K562 (cell line): ENCODE results near the gene FHL5. TPM values are rescaled to one million over a fixed set of nuclear protein-coding genes. Genes with fewer than 3 reads are reported as not detected.

Source experiments
- FOXA3 ChIP-seq, 2 experiments: fragments of 450-650 bp in 1 of 2; sonication (generic) in 1 of 2; formaldehyde crosslinking; IDR thresholded peaks in 1 of 2; conservative IDR thresholded peaks in 1 of 2; 2 replicates each; pipeline versions ENCODE4 v1.4.0 to v1.8.0; 2020 to 2022; ENCODE audit warnings: mild to moderate bottlenecking in 2 of 2, missing genetic modification reagents in 1 of 2
- FOXM1 ChIP-seq, 2 experiments: fragments of 450-650 bp in 1 of 2; sonication (generic) in 1 of 2; formaldehyde crosslinking in 1 of 2; IDR thresholded peaks; 2 replicates each; pipeline versions ENCODE4 v1.6.1 to v1.9.0; 2017 to 2022; ENCODE audit warnings: low read depth in 2 of 2, mild to moderate bottlenecking in 2 of 2, missing genetic modification reagents in 1 of 2, moderate library complexity in 1 of 2
- RAD21 ChIP-seq, 2 experiments: fragments of 250-450 bp in 1 of 2; fragments of 450-650 bp in 1 of 2; sonication (Bioruptor Pico) in 1 of 2; formaldehyde crosslinking in 1 of 2; IDR thresholded peaks in 1 of 2; conservative IDR thresholded peaks in 1 of 2; 2 replicates each; pipeline versions ENCODE4 v1.4.0 to v1.8.0; 2020 to 2022; ENCODE audit warnings: mild to moderate bottlenecking in 2 of 2, moderate library complexity in 1 of 2
- RFX1 ChIP-seq: fragments of 450-650 bp; IDR thresholded peaks from 2 replicates; pipeline ENCODE4 v1.6.1; 2016; ENCODE audit warnings: mild to moderate bottlenecking, moderate library complexity
- SNIP1 ChIP-seq: fragments of 450-650 bp; IDR thresholded peaks from 2 replicates; pipeline ENCODE4 v1.7.1; 2017; ENCODE audit warnings: low read depth, mild to moderate bottlenecking
- ZKSCAN8 ChIP-seq: fragments of 200-800 bp; sonication (Bioruptor generic); IDR thresholded peaks from 2 replicates; pipeline ENCODE4 v1.6.1; 2016; ENCODE audit warnings: missing genetic modification characterization, missing compliant biosample characterization
- ZNF384 ChIP-seq: IDR thresholded peaks from 2 replicates; pipeline ENCODE4 v1.6.1; 2012; ENCODE audit warnings: low read depth, low read length, improper control_type of control experiment
- polyA plus RNA-seq, 8 experiments: library from polyadenylated mRNA; depleted of rRNA in 4 of 8; stranded (reverse) in 5 of 8; unstranded in 3 of 8; fragments of >200 nt; fragmentation: Nextera tagmentation in 2 of 8; fragmentation: Illumina TruSeq in 1 of 8; extraction: Ambion mirVana in 2 of 8; extraction: Trizol in 1 of 8; gene quantifications; 2 replicates each; pipeline versions ENCODE4 v1.2.1 to v1.2.3, GENCODE V29; 2011 to 2014; ENCODE audit warnings: inconsistent platforms in 1 of 8, missing spikeins in 1 of 8
- total RNA-seq, 7 experiments: library from RNA; depleted of rRNA in 6 of 7; stranded (reverse); fragments of >200 nt in 6 of 7; fragmentation: Illumina TruSeq in 2 of 7; extraction: Trizol in 2 of 7; gene quantifications; 2 replicates each; pipeline versions ENCODE4 v1.2.1 to v1.2.3, GENCODE V29; 2011 to 2021; ENCODE audit warnings: low replicate concordance in 1 of 7
- TF ChIP-seq, protein P1 (sequence below): fragments of 200-800 bp; sonication (Bioruptor generic); IDR thresholded peaks from 2 replicates; pipeline ENCODE4 v1.6.1; 2017; ENCODE audit warnings: missing genetic modification characterization, missing compliant biosample characterization
- TF ChIP-seq, protein P2 (sequence below), 3 experiments: IDR thresholded peaks in 2 of 3; conservative IDR thresholded peaks in 1 of 3; 2 replicates each; pipeline ENCODE4 v1.5.1; 2011 to 2012; ENCODE audit warnings: low read length in 3 of 3, mild to moderate bottlenecking in 3 of 3, control low read depth in 2 of 3, improper control_type of control experiment in 1 of 3, inconsistent platforms in 1 of 3, low read depth in 1 of 3, mixed read lengths in 1 of 3, moderate library complexity in 1 of 3; ENCODE audit not compliant: insufficient read depth in 2 of 3
- TF ChIP-seq, protein P3 (sequence below): fragments of 200-800 bp; sonication (Bioruptor generic); IDR thresholded peaks from 2 replicates; pipeline ENCODE4 v1.6.1; 2017; ENCODE audit warnings: missing genetic modification characterization, missing compliant biosample characterization
- TF ChIP-seq, protein P4 (sequence below): sonication (generic); formaldehyde crosslinking; IDR thresholded peaks from 2 replicates; pipeline ENCODE4 v1.5.0; 2020; ENCODE audit warnings: missing genetic modification reagents

The FHL5 gene
- total and polyA plus RNA-seq, 9 of the 15 experiments (the other 6 are each of a cell fraction or from before 2014, with no cell fraction given), result not detected

DNA sequence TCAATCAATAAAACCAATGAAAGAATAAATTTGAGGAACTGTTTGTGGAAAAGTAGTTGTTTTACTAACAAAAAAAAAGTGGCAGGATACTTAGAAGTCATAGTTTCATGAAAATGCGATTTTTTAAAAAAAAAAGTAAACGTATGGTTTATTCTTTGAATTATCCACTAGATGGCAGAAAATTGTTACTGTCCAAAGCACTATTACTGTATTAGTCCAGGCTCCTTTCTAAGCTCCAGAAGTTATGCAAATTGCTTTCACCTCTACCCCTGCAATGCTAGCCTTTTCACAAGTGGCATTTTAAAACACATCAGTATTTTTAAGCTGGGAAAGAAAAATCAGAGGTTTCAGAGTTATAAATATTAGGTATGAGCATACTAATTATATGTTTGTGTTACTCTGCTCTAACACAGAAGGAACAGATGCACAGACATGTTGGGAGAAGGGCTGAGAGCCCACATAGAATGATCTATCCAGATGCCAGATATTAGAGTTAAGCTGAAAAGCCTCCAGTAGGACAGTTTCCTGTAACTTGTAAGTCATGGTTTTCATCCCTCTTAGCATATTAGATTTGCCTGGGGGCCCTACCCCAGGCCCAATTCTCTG, 63.9 kb downstream of the FHL5 start (continued):
- TF ChIP-seq, protein P1, sequence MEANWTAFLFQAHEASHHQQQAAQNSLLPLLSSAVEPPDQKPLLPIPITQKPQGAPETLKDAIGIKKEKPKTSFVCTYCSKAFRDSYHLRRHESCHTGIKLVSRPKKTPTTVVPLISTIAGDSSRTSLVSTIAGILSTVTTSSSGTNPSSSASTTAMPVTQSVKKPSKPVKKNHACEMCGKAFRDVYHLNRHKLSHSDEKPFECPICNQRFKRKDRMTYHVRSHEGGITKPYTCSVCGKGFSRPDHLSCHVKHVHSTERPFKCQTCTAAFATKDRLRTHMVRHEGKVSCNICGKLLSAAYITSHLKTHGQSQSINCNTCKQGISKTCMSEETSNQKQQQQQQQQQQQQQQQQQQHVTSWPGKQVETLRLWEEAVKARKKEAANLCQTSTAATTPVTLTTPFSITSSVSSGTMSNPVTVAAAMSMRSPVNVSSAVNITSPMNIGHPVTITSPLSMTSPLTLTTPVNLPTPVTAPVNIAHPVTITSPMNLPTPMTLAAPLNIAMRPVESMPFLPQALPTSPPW (CRISPR knock-in tag), result no peak
- TF ChIP-seq, protein P2, sequence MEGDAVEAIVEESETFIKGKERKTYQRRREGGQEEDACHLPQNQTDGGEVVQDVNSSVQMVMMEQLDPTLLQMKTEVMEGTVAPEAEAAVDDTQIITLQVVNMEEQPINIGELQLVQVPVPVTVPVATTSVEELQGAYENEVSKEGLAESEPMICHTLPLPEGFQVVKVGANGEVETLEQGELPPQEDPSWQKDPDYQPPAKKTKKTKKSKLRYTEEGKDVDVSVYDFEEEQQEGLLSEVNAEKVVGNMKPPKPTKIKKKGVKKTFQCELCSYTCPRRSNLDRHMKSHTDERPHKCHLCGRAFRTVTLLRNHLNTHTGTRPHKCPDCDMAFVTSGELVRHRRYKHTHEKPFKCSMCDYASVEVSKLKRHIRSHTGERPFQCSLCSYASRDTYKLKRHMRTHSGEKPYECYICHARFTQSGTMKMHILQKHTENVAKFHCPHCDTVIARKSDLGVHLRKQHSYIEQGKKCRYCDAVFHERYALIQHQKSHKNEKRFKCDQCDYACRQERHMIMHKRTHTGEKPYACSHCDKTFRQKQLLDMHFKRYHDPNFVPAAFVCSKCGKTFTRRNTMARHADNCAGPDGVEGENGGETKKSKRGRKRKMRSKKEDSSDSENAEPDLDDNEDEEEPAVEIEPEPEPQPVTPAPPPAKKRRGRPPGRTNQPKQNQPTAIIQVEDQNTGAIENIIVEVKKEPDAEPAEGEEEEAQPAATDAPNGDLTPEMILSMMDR (IDR thresholded peaks at IDR 0.05 in 2 of 3, conservative IDR thresholded peaks at IDR 0.05 in 1 of 3; ENCODE audit: insufficient read depth in 2 of 3, low read depth in 1 of 3, low read length in 3 of 3), result peak in 2 of 3 experiments; percentile 9 to 64; a peak in 3 of 6 replicates
- no peak for TF ChIP-seq ZKSCAN8 (CRISPR knock-in tag)
- TF ChIP-seq RAD21 (CRISPR knock-in tag; conservative IDR thresholded peaks at IDR 0.05 in 1 of 2, IDR thresholded peaks at IDR 0.05 in 1 of 2), result peak; percentile 65 to 85
- TF ChIP-seq FOXA3 (CRISPR knock-in tag; conservative IDR thresholded peaks at IDR 0.05 in 1 of 2, IDR thresholded peaks at IDR 0.05 in 1 of 2), result no peak
- TF ChIP-seq, protein P3, sequence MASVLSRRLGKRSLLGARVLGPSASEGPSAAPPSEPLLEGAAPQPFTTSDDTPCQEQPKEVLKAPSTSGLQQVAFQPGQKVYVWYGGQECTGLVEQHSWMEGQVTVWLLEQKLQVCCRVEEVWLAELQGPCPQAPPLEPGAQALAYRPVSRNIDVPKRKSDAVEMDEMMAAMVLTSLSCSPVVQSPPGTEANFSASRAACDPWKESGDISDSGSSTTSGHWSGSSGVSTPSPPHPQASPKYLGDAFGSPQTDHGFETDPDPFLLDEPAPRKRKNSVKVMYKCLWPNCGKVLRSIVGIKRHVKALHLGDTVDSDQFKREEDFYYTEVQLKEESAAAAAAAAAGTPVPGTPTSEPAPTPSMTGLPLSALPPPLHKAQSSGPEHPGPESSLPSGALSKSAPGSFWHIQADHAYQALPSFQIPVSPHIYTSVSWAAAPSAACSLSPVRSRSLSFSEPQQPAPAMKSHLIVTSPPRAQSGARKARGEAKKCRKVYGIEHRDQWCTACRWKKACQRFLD (CRISPR knock-in tag), result no peak
- TF ChIP-seq FOXM1 (IDR thresholded peaks at IDR 0.05; ENCODE audit: low read depth), result no peak
- no peak for TF ChIP-seq FOXM1 (CRISPR knock-in tag; IDR thresholded peaks at IDR 0.05; ENCODE audit: low read depth)
- no peak for TF ChIP-seq SNIP1
- peak; percentile 90 for TF ChIP-seq ZNF384
- TF ChIP-seq, protein P4, sequence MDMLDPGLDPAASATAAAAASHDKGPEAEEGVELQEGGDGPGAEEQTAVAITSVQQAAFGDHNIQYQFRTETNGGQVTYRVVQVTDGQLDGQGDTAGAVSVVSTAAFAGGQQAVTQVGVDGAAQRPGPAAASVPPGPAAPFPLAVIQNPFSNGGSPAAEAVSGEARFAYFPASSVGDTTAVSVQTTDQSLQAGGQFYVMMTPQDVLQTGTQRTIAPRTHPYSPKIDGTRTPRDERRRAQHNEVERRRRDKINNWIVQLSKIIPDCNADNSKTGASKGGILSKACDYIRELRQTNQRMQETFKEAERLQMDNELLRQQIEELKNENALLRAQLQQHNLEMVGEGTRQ (CRISPR knock-in tag), result no peak
- no peak for TF ChIP-seq RFX1
